ENCODE measurements around the gene GRM1.

DNA sequence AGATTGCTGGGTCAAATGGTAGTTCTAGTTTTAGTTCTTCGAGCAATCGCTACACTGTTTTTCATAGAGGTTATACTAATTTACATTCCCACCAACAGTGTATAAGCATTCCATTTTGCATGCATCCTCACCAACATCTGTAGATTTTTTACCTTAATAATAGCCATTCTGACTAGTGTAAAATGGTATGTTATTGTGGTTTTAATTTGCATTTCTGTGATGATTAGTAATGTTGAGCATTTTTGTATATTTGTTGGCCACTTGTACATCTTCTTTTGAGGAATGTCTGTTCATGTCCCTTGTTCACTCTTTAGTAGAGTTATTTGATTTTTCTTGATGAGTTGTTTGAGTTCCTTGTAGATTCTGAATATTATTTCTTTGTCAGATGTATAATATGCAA, 236.2 kb downstream of the GRM1 start:
- TF ChIP-seq CTCF (IDR thresholded peaks at IDR 0.05) (no peak), POLR2A (IDR thresholded peaks at IDR 0.05) (no peak)

All from esophagus squamous epithelium (tissue), 4 donors.